DOHH2 (cell line): ENCODE measurements around the gene CACNA1A.

Source experiments
- H3F3A ChIP-seq: fragments of 200-600 bp; sonication (generic), shearing (Covaris generic); 2 replicates; pipeline ENCODE4 v1.6.0; 2016; ENCODE audit warnings: antibody characterized with exemption, mild to moderate bottlenecking; ENCODE audit not compliant: control insufficient read depth, insufficient read depth
- H3K27ac ChIP-seq: fragments of 200-600 bp; sonication (generic); 2 replicates; pipeline ENCODE4 v1.5.1; 2014; ENCODE audit warnings: low read depth, mild to moderate bottlenecking, low read length, moderate library complexity
- H3K27me3 ChIP-seq: fragments of 200-600 bp; sonication (generic); 2 replicates; pipeline ENCODE4 v1.6.1; 2014; ENCODE audit warnings: mild to moderate bottlenecking, low read length, mixed read lengths; ENCODE audit not compliant: control insufficient read depth
- H3K36me3 ChIP-seq: fragments of 200-600 bp; sonication (generic); 2 replicates; pipeline ENCODE4 v1.6.1; 2014; ENCODE audit warnings: mild to moderate bottlenecking, low read length, moderate library complexity, mixed read lengths; ENCODE audit not compliant: control insufficient read depth
- H3K4me1 ChIP-seq: fragments of 200-600 bp; sonication (generic); 2 replicates; pipeline ENCODE4 v1.6.1; 2014; ENCODE audit warnings: mild to moderate bottlenecking, low read length, mixed read lengths; ENCODE audit not compliant: control insufficient read depth
- H3K4me2 ChIP-seq: fragments of 200-600 bp; sonication (generic); 2 replicates; pipeline ENCODE4 v1.6.0; 2014; ENCODE audit warnings: mild to moderate bottlenecking, low read length, moderate library complexity
- H3K4me3 ChIP-seq: fragments of 200-600 bp; sonication (generic); 2 replicates; pipeline ENCODE4 v1.5.1; 2014; ENCODE audit warnings: mild to moderate bottlenecking, low read length, mixed read lengths
- H3K79me2 ChIP-seq: fragments of 200-600 bp; sonication (generic); 2 replicates; pipeline ENCODE4 v1.6.1; 2014; ENCODE audit warnings: mild to moderate bottlenecking, low read length, mixed read lengths; ENCODE audit not compliant: control insufficient read depth
- H3K9me2 ChIP-seq: fragments of 200-600 bp; sonication (generic); replicated peaks from 2 replicates; pipeline ENCODE4 v1.6.1; 2014; ENCODE audit warnings: mild to moderate bottlenecking, low read length, mixed read lengths; ENCODE audit not compliant: control insufficient read depth
- H3K9me3 ChIP-seq: fragments of 200-600 bp; sonication (generic); 2 replicates; pipeline ENCODE4 v1.6.1; 2014; ENCODE audit warnings: antibody characterized with exemption, low read length, mixed read lengths; ENCODE audit not compliant: control insufficient read depth, insufficient read depth
- H4K20me1 ChIP-seq: fragments of 200-600 bp; sonication (generic); 2 replicates; pipeline ENCODE4 v1.6.0; 2014; ENCODE audit warnings: low read depth, mild to moderate bottlenecking, antibody characterized with exemption, low read length, moderate library complexity; ENCODE audit not compliant: control insufficient read depth, insufficient read depth
- EZH2phosphoT487 ChIP-seq: fragments of 200-600 bp; sonication (generic); IDR thresholded peaks from 2 replicates; pipeline ENCODE4 v1.6.1; 2017; ENCODE audit warnings: borderline replicate concordance, mild to moderate bottlenecking, antibody characterized with exemption, low read length, moderate library complexity, mixed read lengths
- TF ChIP-seq, protein P1 (sequence below): fragments of 200-600 bp; sonication (generic); IDR thresholded peaks from one replicate; pipeline ENCODE4 v1.5.1; 2014; ENCODE audit warnings: antibody characterized with exemption, mild to moderate bottlenecking, low read depth, low read length; ENCODE audit not compliant: poor library complexity, severe bottlenecking

CACNA1A gene

GRCh38 chr19:13244920-13245319 lies 261.4 kb downstream of the CACNA1A start:
- no peaks in the 10 kb centered on the region for H3K9me2 ChIP-seq
- TF ChIP-seq EZH2phosphoT487 = no peak
- TF ChIP-seq, protein P1, sequence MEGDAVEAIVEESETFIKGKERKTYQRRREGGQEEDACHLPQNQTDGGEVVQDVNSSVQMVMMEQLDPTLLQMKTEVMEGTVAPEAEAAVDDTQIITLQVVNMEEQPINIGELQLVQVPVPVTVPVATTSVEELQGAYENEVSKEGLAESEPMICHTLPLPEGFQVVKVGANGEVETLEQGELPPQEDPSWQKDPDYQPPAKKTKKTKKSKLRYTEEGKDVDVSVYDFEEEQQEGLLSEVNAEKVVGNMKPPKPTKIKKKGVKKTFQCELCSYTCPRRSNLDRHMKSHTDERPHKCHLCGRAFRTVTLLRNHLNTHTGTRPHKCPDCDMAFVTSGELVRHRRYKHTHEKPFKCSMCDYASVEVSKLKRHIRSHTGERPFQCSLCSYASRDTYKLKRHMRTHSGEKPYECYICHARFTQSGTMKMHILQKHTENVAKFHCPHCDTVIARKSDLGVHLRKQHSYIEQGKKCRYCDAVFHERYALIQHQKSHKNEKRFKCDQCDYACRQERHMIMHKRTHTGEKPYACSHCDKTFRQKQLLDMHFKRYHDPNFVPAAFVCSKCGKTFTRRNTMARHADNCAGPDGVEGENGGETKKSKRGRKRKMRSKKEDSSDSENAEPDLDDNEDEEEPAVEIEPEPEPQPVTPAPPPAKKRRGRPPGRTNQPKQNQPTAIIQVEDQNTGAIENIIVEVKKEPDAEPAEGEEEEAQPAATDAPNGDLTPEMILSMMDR = no peak
- H3F3A ChIP-seq = no peaks in the 10 kb centered on the region
- no peaks in the 10 kb centered on the region for H3K27me3 ChIP-seq
- H3K79me2 ChIP-seq = no peaks in the 10 kb centered on the region
- H4K20me1 ChIP-seq = no peaks in the 10 kb centered on the region
- no peaks in the 10 kb centered on the region for H3K36me3 ChIP-seq
- no peak overlapping the region for H3K4me2 ChIP-seq
- no peaks in the 10 kb centered on the region for H3K9me3 ChIP-seq
- no peak overlapping the region for H3K4me3 ChIP-seq
- H3K27ac ChIP-seq = no peak overlapping the region
- H3K4me1 ChIP-seq = no peaks in the 10 kb centered on the region

- Histone ChIP-seq H3K4me3 (no peak overlapping the region), H3K4me1 (no peaks in the 10 kb centered on the region), H4K20me1 (no peaks in the 10 kb centered on the region), H3K4me2 (no peak overlapping the region), H3K27ac (no peak overlapping the region), H3F3A (no peaks in the 10 kb centered on the region), H3K9me2 (no peaks in the 10 kb centered on the region), H3K27me3 (no peaks in the 10 kb centered on the region), H3K9me3 (no peaks in the 10 kb centered on the region), H3K79me2 (no peaks in the 10 kb centered on the region), H3K36me3 (no peaks in the 10 kb centered on the region)
- TF ChIP-seq EZH2phosphoT487 = no peak
- TF ChIP-seq, protein P1 = peak; percentile 35
Measured at GRCh38 chr19:13241231-13242104, 264.8 kb downstream of the CACNA1A start.

DNA sequence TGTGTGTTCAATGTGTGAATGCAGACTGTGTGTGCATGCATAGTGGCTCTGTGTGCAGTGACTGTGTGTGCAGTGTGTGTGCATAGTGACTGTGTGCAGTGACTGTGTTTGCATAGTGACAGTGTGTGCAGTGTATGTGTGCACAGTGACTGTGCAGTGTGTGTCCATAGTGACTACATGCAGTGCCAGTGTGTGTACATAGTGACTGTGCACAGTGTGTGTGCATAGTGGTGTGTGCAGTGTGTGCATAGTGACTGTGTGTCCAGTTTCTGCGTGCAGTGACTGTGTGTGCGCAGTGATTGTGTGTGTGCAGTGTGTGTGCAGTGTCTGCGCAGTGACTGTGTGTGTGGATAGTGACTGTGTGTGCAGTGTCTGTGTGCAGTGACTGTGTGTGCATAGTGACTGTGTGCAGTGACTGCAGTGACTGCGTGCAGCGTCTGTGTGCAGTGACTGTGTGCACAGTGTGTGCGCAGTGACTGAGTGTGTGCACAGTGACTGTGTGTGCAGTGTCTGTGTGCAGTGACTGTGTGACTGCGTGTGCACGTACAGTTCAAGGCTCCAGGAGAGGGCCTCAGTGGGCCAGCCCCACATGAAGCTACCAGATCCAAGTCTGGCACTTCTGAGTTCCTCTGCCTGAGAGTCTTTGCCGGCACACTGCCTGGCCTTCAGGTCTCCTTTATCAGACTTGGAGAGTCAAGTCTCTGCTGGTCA lies 265.8 kb downstream of the CACNA1A start:
- Histone ChIP-seq H3K9me3 (no peaks in the 10 kb centered on the region), H3K9me2 (no peaks in the 10 kb centered on the region), H3K4me2 (no peak overlapping the region), H3K27me3 (no peaks in the 10 kb centered on the region), H3K4me1 (peaks cover 2% of the 10 kb centered on the region; the same call in 1 of the 2 replicates), H3K79me2 (no peaks in the 10 kb centered on the region), H4K20me1 (no peaks in the 10 kb centered on the region), H3K4me3 (no peak overlapping the region), H3F3A (no peaks in the 10 kb centered on the region), H3K27ac (no peak overlapping the region), H3K36me3 (no peaks in the 10 kb centered on the region)
- TF ChIP-seq, protein P1 = no peak
